ENCODE data around the gene PLAAT5.
"Not testable (repeated sequence)": the region's sequence is repeated elsewhere in the genome, so short reads cannot be mapped to it uniquely, and the experiment has no call there.

Gene PLAAT5

GRCh38 chr11:63478896-63479295 is 12.1 kb downstream of the PLAAT5 start:
- DNase-seq = peak; percentile 5

GRCh38 chr11:63476618-63477017 is 14.3 kb downstream of the PLAAT5 start:
- no peak for DNase-seq

- DNase-seq = no peak
Observed at GRCh38 chr11:63472372-63472771, 18.6 kb downstream of the PLAAT5 start.

- DNase-seq = no peak
Observed at GRCh38 chr11:63470311-63470710, 20.7 kb downstream of the PLAAT5 start.

- DNase-seq = no peak
Observed at GRCh38 chr11:63462137-63462536, 28.8 kb downstream of the PLAAT5 start.

- DNase-seq = no peak
Observed at GRCh38 chr11:63459586-63459985, 31.4 kb downstream of the PLAAT5 start.

GRCh38 chr11:63448646-63449045 is 42.3 kb downstream of the PLAAT5 start:
- no peak for DNase-seq

- DNase-seq = no peak
Observed at GRCh38 chr11:63445720-63446119, 45.2 kb downstream of the PLAAT5 start.

GRCh38 chr11:63445118-63445517 is 45.8 kb downstream of the PLAAT5 start:
- DNase-seq = no peak

GRCh38 chr11:63444160-63444559 is 46.8 kb downstream of the PLAAT5 start:
- DNase-seq = no peak

- DNase-seq = no peak
Observed at GRCh38 chr11:63443714-63444113, 47.3 kb downstream of the PLAAT5 start.

GRCh38 chr11:63435831-63436230 is 55.1 kb downstream of the PLAAT5 start:
- not testable (repeated sequence) for DNase-seq

GRCh38 chr11:63435351-63435750 is 55.6 kb downstream of the PLAAT5 start:
- not testable (repeated sequence) for DNase-seq

- not testable (repeated sequence) for DNase-seq
Observed at GRCh38 chr11:63430731-63431130, 60.2 kb downstream of the PLAAT5 start.

GRCh38 chr11:63427971-63428508 is 62.9 kb downstream of the PLAAT5 start:
- no peak for DNase-seq

GRCh38 chr11:63417174-63417852 is 73.7 kb downstream of the PLAAT5 start:
- no peak for DNase-seq
